AG04450 (cell line): ENCODE results near the gene PDLIM1. TPM values are rescaled to one million over a fixed set of nuclear protein-coding genes. Genes with fewer than 3 reads are reported as not detected.

Experiments used
- CTCF ChIA-PET: fragments of 300-600, 350-600 bp; formaldehyde crosslinking; extraction: SDS; loops from one replicate; lab custom pipeline; 2022; ENCODE audit warnings: antibody characterized with exemption, inconsistent platforms; lab: Charles Lee
- POLR2A ChIA-PET: fragments of 350-600 bp; formaldehyde crosslinking; extraction: SDS; loops from one replicate; lab custom pipeline; 2021; ENCODE audit warnings: antibody characterized with exemption, inconsistent platforms; lab: Yijun Ruan, JAX
- DNase-seq: peaks from one replicate; pipeline ENCODE4 v3.0.0-alpha.2; 2011; ENCODE audit warnings: low read depth, low spot score
- H3K27ac ChIP-seq: one replicate; pipeline ENCODE4 v1.5.1; 2012; ENCODE audit warnings: low read depth, low read length, control low read depth
- H3K27me3 ChIP-seq: one replicate; pipeline ENCODE4 v1.6.0; 2012; ENCODE audit warnings: low read length; ENCODE audit not compliant: control insufficient read depth, insufficient read depth
- H3K4me3 ChIP-seq: 2 replicates; pipeline ENCODE4 v1.5.1; 2011; ENCODE audit warnings: mild to moderate bottlenecking, low read depth, low read length, control low read depth
- H3K9me3 ChIP-seq: 2 replicates; pipeline ENCODE4 v1.5.1; 2012; ENCODE audit warnings: low read length; ENCODE audit not compliant: control insufficient read depth, insufficient read depth
- polyA plus RNA-seq: library from polyadenylated mRNA; depleted of rRNA; stranded (reverse); fragments of >200 nt; gene quantifications from 2 replicates; pipeline ENCODE4 v1.2.3, GENCODE V29; 2011
- TF ChIP-seq, protein P1 (sequence below): IDR thresholded peaks from 2 replicates; pipeline ENCODE4 v1.5.1; 2011; ENCODE audit warnings: low read depth, low read length, control low read depth, inconsistent platforms

Gene PDLIM1
- polyA plus RNA-seq, 1 experiment: 255 TPM

DNA sequence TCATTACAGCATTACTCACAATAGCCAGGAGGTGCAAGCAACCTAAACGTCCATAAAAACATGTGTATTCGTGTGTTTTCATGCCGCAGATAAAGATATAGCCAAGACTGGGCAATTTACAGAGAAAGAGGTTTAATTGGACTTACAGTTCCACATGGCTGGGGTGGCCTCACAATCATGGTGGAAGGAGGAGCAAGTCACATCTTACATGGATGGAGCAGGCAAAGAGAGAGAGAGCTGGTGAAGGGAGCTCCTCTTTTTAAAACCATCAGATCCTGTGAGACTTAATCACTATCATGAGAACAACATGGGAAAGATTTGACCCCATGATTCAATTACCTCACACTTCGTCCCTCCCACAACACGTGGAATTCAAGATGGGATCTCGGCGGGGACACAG, 33.0 kb downstream of the PDLIM1 start:
- POLR2A ChIA-PET: no interaction called here
- Histone ChIP-seq H3K9me3 (peaks cover 3% of the 10 kb centered on the region; the same call in 1 of the 2 replicates), H3K27me3 (no peaks in the 10 kb centered on the region), H3K4me3 (no peak overlapping the region), H3K27ac (no peak overlapping the region)
- DNase-seq: no peak
- TF ChIP-seq, protein P1, sequence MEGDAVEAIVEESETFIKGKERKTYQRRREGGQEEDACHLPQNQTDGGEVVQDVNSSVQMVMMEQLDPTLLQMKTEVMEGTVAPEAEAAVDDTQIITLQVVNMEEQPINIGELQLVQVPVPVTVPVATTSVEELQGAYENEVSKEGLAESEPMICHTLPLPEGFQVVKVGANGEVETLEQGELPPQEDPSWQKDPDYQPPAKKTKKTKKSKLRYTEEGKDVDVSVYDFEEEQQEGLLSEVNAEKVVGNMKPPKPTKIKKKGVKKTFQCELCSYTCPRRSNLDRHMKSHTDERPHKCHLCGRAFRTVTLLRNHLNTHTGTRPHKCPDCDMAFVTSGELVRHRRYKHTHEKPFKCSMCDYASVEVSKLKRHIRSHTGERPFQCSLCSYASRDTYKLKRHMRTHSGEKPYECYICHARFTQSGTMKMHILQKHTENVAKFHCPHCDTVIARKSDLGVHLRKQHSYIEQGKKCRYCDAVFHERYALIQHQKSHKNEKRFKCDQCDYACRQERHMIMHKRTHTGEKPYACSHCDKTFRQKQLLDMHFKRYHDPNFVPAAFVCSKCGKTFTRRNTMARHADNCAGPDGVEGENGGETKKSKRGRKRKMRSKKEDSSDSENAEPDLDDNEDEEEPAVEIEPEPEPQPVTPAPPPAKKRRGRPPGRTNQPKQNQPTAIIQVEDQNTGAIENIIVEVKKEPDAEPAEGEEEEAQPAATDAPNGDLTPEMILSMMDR: no peak
- CTCF ChIA-PET: interaction anchor here (0.9 to 1.5 kb wide), 4 partner anchors 11 to 343 kb away, joined by 3 to 8 read pairs (median 4); no protein-coding TSS in a partner anchor

DNA sequence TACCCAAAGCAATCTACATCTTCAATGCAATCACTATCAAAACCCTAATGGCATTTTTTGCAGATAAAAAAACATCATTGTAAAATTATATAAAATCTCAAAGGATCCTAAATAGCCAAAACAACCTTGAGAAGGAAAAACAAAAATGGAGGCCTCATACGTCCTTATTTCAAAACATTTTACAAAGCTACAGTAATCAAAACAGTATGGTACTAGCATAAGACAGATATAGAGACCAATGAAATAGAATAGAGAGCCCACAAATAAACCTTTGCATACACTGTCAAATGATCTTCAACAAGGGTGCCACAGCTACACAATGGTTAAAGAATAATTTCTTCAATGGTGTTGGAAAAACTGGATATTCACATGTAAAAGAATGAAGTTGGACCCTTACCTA, 34.5 kb downstream of the PDLIM1 start:
- Histone ChIP-seq H3K27me3 (no peaks in the 10 kb centered on the region), H3K27ac (no peak overlapping the region), H3K4me3 (no peak overlapping the region), H3K9me3 (peaks cover 3% of the 10 kb centered on the region; the same call in 1 of the 2 replicates)
- ChIA-PET CTCF (interaction anchor here (0.7 kb wide), 1 partner anchor 1565 kb away, joined by 3 read pairs; no protein-coding TSS in a partner anchor), POLR2A (no interaction called here)
- no peak for DNase-seq
- TF ChIP-seq, protein P1: no peak

DNA sequence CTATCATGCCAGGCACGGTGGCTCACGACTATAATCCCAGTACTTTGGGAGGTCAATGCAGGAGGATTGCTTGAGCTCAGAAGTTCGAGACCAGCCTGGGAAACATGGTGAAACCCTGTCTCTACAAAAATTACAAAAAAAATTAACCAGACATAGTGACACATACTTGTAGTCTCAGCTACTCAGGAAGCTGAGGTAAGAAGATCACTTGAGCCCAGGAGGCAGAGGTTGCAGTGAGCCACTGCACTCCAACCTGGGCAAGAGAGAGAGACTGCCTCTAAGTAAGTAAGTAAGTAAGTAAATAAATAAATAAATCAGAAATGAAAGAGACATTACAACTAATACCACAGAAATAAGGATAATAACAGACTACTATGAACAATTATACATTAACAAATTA, 36.2 kb downstream of the PDLIM1 start:
- TF ChIP-seq, protein P1: no peak
- no peak overlapping the region for H3K4me3 ChIP-seq
- DNase-seq: no peak
- peaks cover 3% of the 10 kb centered on the region; the same call in 1 of the 2 replicates for H3K9me3 ChIP-seq
- no peak overlapping the region for H3K27ac ChIP-seq
- H3K27me3 ChIP-seq: no peaks in the 10 kb centered on the region
- POLR2A ChIA-PET: no interaction called here
- CTCF ChIA-PET: interaction anchor here (0.7 to 1.6 kb wide), 3 partner anchors 9 to 108 kb away, joined by 3 to 7 read pairs (median 3); no protein-coding TSS in a partner anchor

DNA sequence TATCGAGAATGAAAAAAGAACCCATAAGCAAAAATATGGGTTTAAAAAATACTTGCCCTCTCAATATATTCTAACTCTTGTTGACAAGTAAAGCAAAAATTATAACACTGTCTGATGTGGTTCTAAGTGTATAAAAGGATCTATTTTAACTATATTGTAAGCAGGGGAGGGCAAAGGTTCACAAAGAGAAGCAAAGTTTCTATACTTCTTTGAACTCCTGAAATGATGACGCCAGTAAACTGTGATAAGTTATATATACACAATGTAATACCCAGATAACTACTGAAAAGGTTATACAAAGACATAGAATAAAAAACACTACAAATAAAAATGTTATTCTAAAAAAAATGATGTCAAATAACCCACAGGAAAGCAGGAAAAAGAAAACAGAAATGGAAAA, 37.1 kb downstream of the PDLIM1 start:
- Histone ChIP-seq H3K27ac (no peak overlapping the region), H3K4me3 (no peak overlapping the region), H3K9me3 (peaks cover 3% of the 10 kb centered on the region; the same call in 1 of the 2 replicates), H3K27me3 (no peaks in the 10 kb centered on the region)
- no peak for DNase-seq
- TF ChIP-seq, protein P1: no peak
- CTCF ChIA-PET: interaction anchor here (0.6 to 1.0 kb wide), 2 partner anchors 109 to 1212 kb away, joined by 3 read pairs; no protein-coding TSS in a partner anchor
- POLR2A ChIA-PET: interaction anchor here (0.7 kb wide), 1 partner anchor 28 kb away, joined by 3 read pairs; no protein-coding TSS in a partner anchor

DNA sequence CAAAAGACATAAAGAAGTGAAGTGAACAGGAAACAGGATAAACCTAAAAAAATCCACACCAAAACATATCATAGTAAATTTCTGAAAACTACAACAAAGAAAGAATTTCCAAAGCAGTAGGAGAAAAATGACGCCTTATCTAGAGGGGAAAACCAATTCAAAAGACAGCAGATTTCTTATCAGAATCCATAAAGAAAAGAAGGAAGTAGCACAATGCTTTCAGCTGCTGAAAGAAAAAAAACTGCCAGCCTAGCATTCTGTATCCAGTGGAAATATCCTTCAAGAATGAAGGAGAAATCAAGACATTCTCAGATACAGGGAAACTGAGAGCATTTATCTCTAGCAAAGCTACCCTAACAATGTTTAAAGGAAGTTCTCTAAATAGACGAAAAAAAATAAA, 37.8 kb downstream of the PDLIM1 start:
- peaks cover 3% of the 10 kb centered on the region; the same call in 1 of the 2 replicates for H3K9me3 ChIP-seq
- H3K27ac ChIP-seq: no peak overlapping the region
- no peak overlapping the region for H3K4me3 ChIP-seq
- no peak for DNase-seq
- ChIA-PET POLR2A (interaction anchor here (0.7 kb wide), 1 partner anchor 29 kb away, joined by 3 read pairs; no protein-coding TSS in a partner anchor), CTCF (no interaction called here)
- TF ChIP-seq, protein P1: no peak
- no peaks in the 10 kb centered on the region for H3K27me3 ChIP-seq
